HG03060 (cell line): ENCODE results near the gene AHNAK2.

Experiments used
- ATAC-seq: cut with Tn5 transposase; IDR thresholded peaks from one replicate; pipeline ENCODE4 v1.9.1; 2021; ENCODE audit warnings: low read depth, moderate number of reproducible peaks; ENCODE audit not compliant: unreplicated experiment

Gene AHNAK2

GRCh38 chr14:104942586-104942985 lies 35.6 kb downstream of the AHNAK2 start:
- ATAC-seq: no peak

GRCh38 chr14:104941508-104942365 lies 36.4 kb downstream of the AHNAK2 start:
- no peak for ATAC-seq

GRCh38 chr14:104940526-104941150 lies 37.5 kb downstream of the AHNAK2 start:
- no peak for ATAC-seq

- no peak for ATAC-seq
Observed at GRCh38 chr14:104939666-104940410, 38.3 kb downstream of the AHNAK2 start.

GRCh38 chr14:104938960-104939359 lies 39.2 kb downstream of the AHNAK2 start:
- ATAC-seq: no peak

GRCh38 chr14:104938436-104938835 lies 39.7 kb downstream of the AHNAK2 start:
- ATAC-seq: no peak

GRCh38 chr14:104937694-104938365 lies 40.3 kb downstream of the AHNAK2 start:
- no peak for ATAC-seq

GRCh38 chr14:104937161-104937560 lies 41.0 kb downstream of the AHNAK2 start:
- no peak for ATAC-seq

GRCh38 chr14:104936361-104937155 lies 41.6 kb downstream of the AHNAK2 start:
- no peak for ATAC-seq

GRCh38 chr14:104935955-104936354 lies 42.2 kb downstream of the AHNAK2 start:
- ATAC-seq: no peak

- ATAC-seq: no peak
Observed at GRCh38 chr14:104935026-104935650, 43.0 kb downstream of the AHNAK2 start.

GRCh38 chr14:104933746-104934733 lies 44.1 kb downstream of the AHNAK2 start:
- ATAC-seq: no peak

- no peak for ATAC-seq
Observed at GRCh38 chr14:104932676-104933631, 45.2 kb downstream of the AHNAK2 start.

- ATAC-seq: no peak
Observed at GRCh38 chr14:104931771-104932675, 46.2 kb downstream of the AHNAK2 start.

GRCh38 chr14:104931304-104931770 lies 46.8 kb downstream of the AHNAK2 start:
- ATAC-seq: no peak
